GM19351 (cell line): ENCODE data around the gene MS4A14.
A peak's percentile ranks its signal among the peaks of the same experiment; 100 is the strongest.
"Not testable (repeated sequence)": the region's sequence is repeated elsewhere in the genome, so short reads cannot be mapped to it uniquely, and the experiment has no call there.

Source experiments
- ATAC-seq: cut with Tn5 transposase; IDR thresholded peaks from one replicate; pipeline ENCODE4 v1.9.1; 2021; ENCODE audit warnings: mild to moderate bottlenecking, moderate library complexity; ENCODE audit not compliant: unreplicated experiment

The MS4A14 gene

GRCh38 chr11:60389279-60389910, 6.9 kb upstream of the MS4A14 start:
- peak; percentile 95 for ATAC-seq

GRCh38 chr11:60390419-60390818, 5.8 kb upstream of the MS4A14 start:
- no peak for ATAC-seq

- no peak for ATAC-seq
Observed at GRCh38 chr11:60392361-60392760, 3.9 kb upstream of the MS4A14 start.

- ATAC-seq: no peak
Observed at GRCh38 chr11:60393016-60393415, 3.2 kb upstream of the MS4A14 start.

GRCh38 chr11:60394666-60395380, 1.4 kb upstream of the MS4A14 start:
- ATAC-seq: no peak

- peak; percentile 90 for ATAC-seq
Observed at GRCh38 chr11:60396799-60397198, 540 bp downstream of the MS4A14 start.

GRCh38 chr11:60420015-60420414, 23.8 kb downstream of the MS4A14 start:
- ATAC-seq: no peak

GRCh38 chr11:60422609-60423008, 26.4 kb downstream of the MS4A14 start:
- no peak for ATAC-seq

GRCh38 chr11:60428517-60428916, 32.3 kb downstream of the MS4A14 start:
- ATAC-seq: no peak

- ATAC-seq: no peak
Observed at GRCh38 chr11:60429272-60429671, 33.0 kb downstream of the MS4A14 start, which contains the start of gene MS4A5. MS4A5 (plus strand) TSS chr11:60429572; CDS start chr11:60429675, 103 bp downstream.

- no peak for ATAC-seq
Observed at GRCh38 chr11:60431251-60431650, 35.0 kb downstream of the MS4A14 start.

- no peak for ATAC-seq
Observed at GRCh38 chr11:60433401-60433800, 37.1 kb downstream of the MS4A14 start.

GRCh38 chr11:60447070-60447469, 50.8 kb downstream of the MS4A14 start:
- no peak for ATAC-seq

GRCh38 chr11:60447846-60448245, 51.6 kb downstream of the MS4A14 start:
- ATAC-seq: no peak

GRCh38 chr11:60451185-60451584, 54.9 kb downstream of the MS4A14 start:
- not testable (repeated sequence) for ATAC-seq

- ATAC-seq: no peak
Observed at GRCh38 chr11:60454212-60454611, 58.0 kb downstream of the MS4A14 start.

- peak; percentile 81 for ATAC-seq
Observed at GRCh38 chr11:60455531-60456042, 59.3 kb downstream of the MS4A14 start, which contains the start of gene MS4A1. MS4A1 (plus strand) TSS chr11:60455847; CDS start chr11:60462375, 6,528 bp downstream.

- peak; percentile 31 for ATAC-seq
Observed at GRCh38 chr11:60457576-60457975, 61.3 kb downstream of the MS4A14 start.

GRCh38 chr11:60459345-60459744, 63.1 kb downstream of the MS4A14 start:
- no peak for ATAC-seq
